SIG-M5 treated with dmso at 0.1 percent for 504 hours (cell line): ENCODE data around the gene MARVELD3.
"Not testable (repeated sequence)": the region's sequence is repeated elsewhere in the genome, so short reads cannot be mapped to it uniquely, and the experiment has no call there.

Experiments used
- DNase-seq: peaks from one replicate; lab custom pipeline; 2025; ENCODE audit not compliant: unreplicated experiment; lab: John Stamatoyannopoulos, UW

Gene MARVELD3

DNA sequence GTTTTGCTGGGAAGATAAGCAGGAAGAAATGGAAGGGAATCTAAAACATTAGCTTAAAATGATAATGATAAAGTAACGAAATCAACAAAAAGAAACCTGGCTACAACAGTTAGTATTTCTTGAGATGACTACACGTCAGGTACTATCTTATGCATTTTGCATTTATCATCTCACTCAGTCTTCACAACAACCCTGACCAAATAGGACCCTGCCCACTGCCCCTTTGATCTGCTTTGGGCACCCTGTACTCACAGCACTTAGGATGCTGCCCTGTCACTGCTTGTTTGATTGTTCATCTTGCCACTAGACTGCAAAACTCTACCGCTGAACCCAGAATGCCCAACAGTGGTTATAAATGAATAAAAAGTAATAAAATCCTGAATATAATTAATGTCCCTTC, 45.2 kb downstream of the MARVELD3 start:
- no peak for DNase-seq

DNA sequence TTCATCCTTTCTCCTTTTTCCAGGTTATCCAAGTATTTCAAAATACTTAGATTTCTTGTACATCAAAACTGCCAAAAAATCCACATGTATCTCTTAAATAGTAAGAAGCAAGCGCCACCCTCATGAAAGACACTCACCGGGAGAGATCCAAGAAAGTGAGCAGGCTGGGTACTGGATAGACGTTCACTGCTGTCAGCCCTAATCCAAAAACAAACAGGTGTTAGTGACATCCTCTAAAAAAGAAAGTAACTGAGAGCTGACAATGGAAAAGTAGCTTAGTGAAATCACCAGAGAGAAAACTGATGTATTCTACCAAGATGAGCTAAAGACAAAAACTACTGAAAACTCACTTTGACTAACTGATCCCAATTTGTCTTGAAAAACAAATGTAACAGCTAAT, 46.1 kb downstream of the MARVELD3 start:
- DNase-seq, result no peak

DNA sequence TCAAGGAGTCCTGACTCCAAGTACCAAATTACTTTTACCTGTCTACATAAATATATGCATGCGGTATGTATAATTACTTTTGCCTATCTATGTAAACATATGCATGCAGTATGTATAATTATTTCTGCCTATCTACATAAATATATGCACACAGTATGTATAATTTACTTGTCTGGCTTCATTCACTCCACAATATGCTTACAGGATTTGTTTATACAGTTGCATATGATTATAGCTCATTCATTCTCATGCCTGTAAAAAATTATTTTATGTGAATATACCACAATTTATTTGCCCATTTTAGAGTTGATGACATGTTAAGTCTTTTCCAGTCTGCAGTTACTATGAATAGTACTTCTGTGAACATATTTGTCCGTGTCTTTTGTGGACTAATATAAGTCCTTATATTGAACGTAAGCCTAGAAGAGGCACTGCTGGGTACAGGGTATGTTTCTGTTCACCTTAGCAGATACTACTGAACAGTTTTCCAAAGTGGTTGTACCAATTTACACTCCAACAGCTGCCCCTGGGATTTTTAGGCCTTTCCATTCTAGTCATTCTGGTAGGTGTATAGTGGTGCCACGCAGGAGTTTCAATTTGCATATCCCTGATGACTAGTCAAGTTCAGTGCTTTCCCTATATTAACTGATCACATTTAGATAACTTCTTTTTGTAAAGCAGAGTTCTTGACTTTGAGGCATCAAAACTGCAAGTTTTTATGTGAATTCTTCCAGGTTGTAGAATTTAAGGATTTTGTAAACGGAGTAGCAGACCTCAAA, 47.0 kb downstream of the MARVELD3 start:
- DNase-seq, result no peak

DNA sequence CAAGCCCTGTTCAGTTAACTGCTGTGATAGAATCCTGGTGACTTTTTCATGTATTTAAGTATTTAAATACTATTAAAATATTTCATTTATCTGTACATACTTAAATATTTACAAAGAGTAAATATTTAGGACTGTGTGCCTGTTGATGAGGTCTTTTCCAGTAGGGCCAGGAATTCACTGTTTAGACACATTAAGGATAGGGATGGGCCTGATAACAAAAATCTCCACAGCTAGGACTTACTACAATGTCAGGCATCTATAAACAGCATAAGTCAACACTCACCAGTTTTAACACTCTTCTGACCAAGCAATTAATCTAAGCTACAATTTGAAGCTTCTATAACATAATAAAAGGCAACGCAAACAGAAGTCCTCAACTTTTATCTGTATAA, 47.6 kb downstream of the MARVELD3 start:
- no peak for DNase-seq

DNA sequence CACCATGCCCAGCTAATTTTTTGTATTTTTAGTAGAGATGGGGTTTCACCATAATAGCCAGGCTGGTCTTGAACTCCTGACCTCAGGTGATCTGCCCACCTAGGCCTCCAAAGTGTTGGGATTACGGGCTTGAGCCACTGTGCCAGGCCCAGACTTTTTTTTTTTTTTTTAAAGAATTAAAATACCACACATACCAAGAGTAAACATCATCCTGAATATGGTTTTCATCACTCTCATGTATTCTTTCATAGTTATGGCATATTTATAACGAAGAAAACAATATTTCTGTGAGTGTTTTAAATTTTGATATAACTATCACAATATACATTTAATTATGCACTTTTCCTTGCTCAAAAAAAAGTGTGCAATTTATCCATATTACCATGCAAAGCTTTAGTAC, 48.2 kb downstream of the MARVELD3 start:
- no peak for DNase-seq

DNA sequence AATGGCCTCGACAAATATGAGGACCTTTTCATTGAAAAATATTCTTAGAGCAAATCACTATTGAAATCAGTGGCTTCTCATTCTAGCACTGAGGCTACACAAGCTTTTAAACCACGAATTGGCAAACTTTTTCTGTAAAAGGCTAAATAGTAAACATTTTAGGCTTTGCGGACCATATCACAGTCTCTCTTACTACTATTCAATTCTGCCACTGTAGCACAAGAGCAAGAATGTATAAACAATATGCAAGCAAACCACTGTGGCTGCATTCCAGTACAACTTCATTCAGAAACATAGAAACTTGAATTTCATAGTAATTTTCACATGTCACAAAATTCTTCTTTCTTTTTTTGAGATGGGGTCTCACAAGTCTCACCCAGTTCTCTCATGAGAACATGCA, 49.4 kb downstream of the MARVELD3 start:
- DNase-seq, result no peak

DNA sequence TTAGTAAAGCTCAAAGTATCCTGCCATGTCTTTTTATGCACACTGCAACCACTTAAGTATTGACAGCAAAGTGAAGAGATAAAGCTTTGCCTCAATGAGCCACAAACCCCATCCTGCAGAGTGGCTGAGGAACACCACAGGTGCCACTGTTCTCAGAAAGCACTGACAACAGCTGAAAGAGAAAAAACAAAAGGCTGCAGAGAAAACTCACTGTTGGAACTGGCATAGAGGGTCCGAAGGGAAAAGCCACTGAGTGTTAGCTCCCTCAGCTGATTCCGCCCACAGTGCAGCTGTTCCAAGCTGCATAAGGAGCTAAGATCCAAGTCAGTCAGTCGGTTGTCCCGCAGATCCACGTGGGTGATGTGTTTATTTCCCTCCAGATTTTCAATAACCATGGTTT, 50.3 kb downstream of the MARVELD3 start:
- DNase-seq, result no peak

DNA sequence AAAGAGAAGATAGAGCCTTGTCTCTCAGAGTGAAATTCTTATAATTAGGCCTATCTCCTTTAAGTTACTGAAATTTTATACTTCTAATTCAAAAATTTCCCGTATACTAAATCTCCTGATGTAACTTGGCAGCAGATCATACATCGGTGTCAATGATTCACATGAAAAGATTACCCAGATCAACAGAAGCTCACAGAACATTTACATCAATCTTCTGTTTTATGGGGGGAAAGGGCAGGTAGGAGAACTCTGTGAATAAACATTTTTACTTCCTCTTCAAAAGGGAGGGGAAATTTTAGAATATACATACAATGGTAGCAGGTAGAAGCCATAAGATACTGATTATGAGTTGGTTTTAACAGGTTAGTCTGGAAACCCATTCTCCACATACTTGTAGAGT, 55.4 kb downstream of the MARVELD3 start:
- no peak for DNase-seq

DNA sequence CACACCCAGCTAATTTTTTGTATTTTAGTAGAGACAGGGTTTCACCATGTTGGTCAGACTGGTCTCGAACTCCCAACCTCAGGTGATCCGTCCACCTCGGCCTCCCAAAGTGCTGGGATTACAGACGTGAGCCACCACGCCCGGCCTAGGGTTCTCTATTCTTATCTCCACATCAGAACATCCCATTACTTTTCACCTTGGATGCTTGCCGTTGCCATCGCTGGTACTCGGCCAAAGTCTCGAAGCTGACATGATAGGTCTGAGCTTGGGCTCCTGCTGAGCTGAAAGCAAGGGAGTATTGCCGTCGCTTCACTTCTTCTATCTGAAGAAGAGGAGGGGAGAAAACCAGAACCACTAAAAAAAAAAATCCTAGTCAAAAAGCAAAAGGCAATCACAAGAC, 58.3 kb downstream of the MARVELD3 start:
- DNase-seq, result not testable (repeated sequence)
